Ovary (tissue), 9 donors: ENCODE measurements around the gene TKTL1. TPM values are rescaled to one million over a fixed set of nuclear protein-coding genes. Genes with fewer than 3 reads are reported as not detected.

Experiments used
- DNase-seq, 5 donors: peaks; one replicate each; pipeline ENCODE4 v3.0.0-alpha.2; 2019 to 2020
- H3K27ac ChIP-seq, 2 donors: fragments of 200-600 bp; one replicate each; pipeline versions ENCODE4 v1.5.1 to v1.8.0; 2019 to 2022
- H3K27me3 ChIP-seq: fragments of 200-600 bp; one replicate; pipeline ENCODE4 v1.8.0; 2022
- H3K36me3 ChIP-seq: fragments of 200-600 bp; sonication (generic); one replicate; pipeline ENCODE4 v1.5.1; 2019
- H3K4me1 ChIP-seq: one replicate; pipeline ENCODE4 v1.8.1; 2013; ENCODE audit warnings: mild to moderate bottlenecking, moderate library complexity; ENCODE audit not compliant: insufficient read depth
- H3K4me3 ChIP-seq: fragments of 200-600 bp; sonication (generic); one replicate; pipeline ENCODE4 v1.5.1; 2017
- H3K9me3 ChIP-seq, 2 donors: fragments of 200-600 bp in 1 of 2; sonication (generic) in 1 of 2; one replicate each; pipeline versions ENCODE4 v1.5.1 to v1.8.1; 2013 to 2019; ENCODE audit warnings: mild to moderate bottlenecking in 1 of 2, moderate library complexity in 1 of 2
- CTCF ChIP-seq, 3 donors: fragments of 450-650 bp in 2 of 3; fragments of 200-600 bp in 1 of 3; IDR thresholded peaks; one replicate each; pipeline versions ENCODE4 v1.5.1 to v1.8.0; 2016 to 2022; ENCODE audit warnings: antibody characterized with exemption in 3 of 3, mild to moderate bottlenecking in 1 of 3
- EP300 ChIP-seq: sonication (generic); formaldehyde crosslinking; IDR thresholded peaks from one replicate; pipeline ENCODE4 v1.6.1; 2017; ENCODE audit warnings: antibody characterized with exemption
- POLR2A ChIP-seq: fragments of 450-650 bp; IDR thresholded peaks from one replicate; pipeline ENCODE4 v1.6.1; 2017; ENCODE audit warnings: antibody characterized with exemption, mild to moderate bottlenecking, moderate library complexity
- WGBS, 3 donors: extraction: QIAGEN DNeasy Blood & Tissue Kit in 1 of 3; methylation state at CpG; one replicate each; pipeline versions ENCODE4 v1.1.5 to v1.1.7; 2013 to 2017; 5-methylcytosine and 5-hydroxymethylcytosine counted together
- intact Hi-C, 4 donors: fragments of 100-400 bp; cut with DNase I; formaldehyde crosslinking; loops; one replicate each; pipeline versions ENCODE4 v1.11.0 to v1.15.1; 2022 to 2023
- polyA plus RNA-seq, 2 donors: library from polyadenylated mRNA; stranded (reverse); fragments of 200-250 nt in 1 of 2; fragments of 350-450 nt in 1 of 2; fragmentation: Illumina TruSeq in 1 of 2; extraction: RNeasy Lipid Tissue Mini Kit (QIAGEN cat#74804) in 1 of 2; gene quantifications; one replicate each; pipeline ENCODE4 v1.2.3, GENCODE V29; 2013 to 2014
- total RNA-seq, 7 donors: library from RNA; depleted of rRNA in 2 of 7; stranded (reverse); fragments of >200 nt in 2 of 7; fragmentation: NEBNext Ultra II Directional in 3 of 7; extraction: Animal tissue kit (Norgen Biotek cat#: 25700) in 3 of 7; gene quantifications; one replicate each; pipeline versions ENCODE4 v1.1.0 to v1.2.4, GENCODE V29; 2016 to 2023
- donor health status: DM: no; HTN: no; CAD: no; lungs with moderate emphysema.
- donor health status: DM: no; HTN: no; CAD: no.
- donor health status: Bipolar disorder and iron deficiency.
- donor health status: DM: yes; HTN: yes; CAD: no.
- donor health status: DM: no; HTN: no; CAD: no.
- donor health status: DM: yes; HTN: yes; CAD: no.

TKTL1 gene
- total and polyA plus RNA-seq, 9 donors, result 0.12 to 0.91 (median 0.30) TPM; not detected in 3

- Histone ChIP-seq H3K27me3 (no peaks in the 10 kb centered on the region), H3K4me3 (no peak overlapping the region), H3K4me1 (no peaks in the 10 kb centered on the region), H3K36me3 (no peaks in the 10 kb centered on the region), H3K9me3 (no peaks in the 10 kb centered on the region), H3K27ac (no peak overlapping the region)
- intact Hi-C loops, result no loop called here
- WGBS, 3 donors, result 84 to 87% (median 86%) methylated on average over 27 of the region's 27 CpGs
- no peak for TF ChIP-seq CTCF (IDR thresholded peaks at IDR 0.05)
- no peak for TF ChIP-seq EP300
- no peak for TF ChIP-seq POLR2A
- no peak for DNase-seq
Observed at GRCh38 chrX:154357205-154357604, 61.6 kb downstream of the TKTL1 start.

DNA sequence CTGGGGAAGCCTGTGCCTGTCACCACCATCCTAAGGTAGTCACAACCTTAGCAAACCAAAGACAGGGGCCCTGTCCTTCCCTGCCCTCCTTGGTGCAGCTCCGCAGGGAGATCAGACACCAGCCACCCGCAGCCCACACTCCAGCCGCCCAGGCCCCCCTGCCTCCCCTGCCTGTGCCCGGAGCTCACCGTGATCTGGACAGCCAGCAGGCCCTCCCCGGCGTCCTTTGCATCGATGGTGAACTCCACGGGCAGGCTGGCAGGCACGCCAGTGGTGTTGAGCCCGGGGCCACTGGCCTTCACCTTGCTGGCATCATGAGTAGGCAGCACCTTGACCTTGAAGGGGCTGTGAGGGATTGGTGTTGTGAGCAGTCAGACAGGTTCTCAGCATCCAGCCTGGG lies 62.4 kb downstream of the TKTL1 start:
- no peak for DNase-seq
- TF ChIP-seq EP300, result no peak
- no peak for TF ChIP-seq POLR2A
- no peak for TF ChIP-seq CTCF (IDR thresholded peaks at IDR 0.05)
- H3K4me1 ChIP-seq, result no peaks in the 10 kb centered on the region
- no peak overlapping the region for H3K27ac ChIP-seq
- WGBS, 3 donors, result 76 to 86% (median 84%) methylated on average over 10 to 11 of the region's 11 CpGs
- H3K4me3 ChIP-seq, result no peak overlapping the region
- intact Hi-C loops, result no loop called here
- no peaks in the 10 kb centered on the region for H3K27me3 ChIP-seq
- H3K36me3 ChIP-seq, result no peaks in the 10 kb centered on the region
- H3K9me3 ChIP-seq, result no peaks in the 10 kb centered on the region

GRCh38 chrX:154358829-154359228 lies 63.2 kb downstream of the TKTL1 start:
- WGBS, 3 donors, result 54 to 72% (median 62%) methylated on average over 6 of the region's 6 CpGs

GRCh38 chrX:154359362-154360154 lies 64.0 kb downstream of the TKTL1 start:
- Histone ChIP-seq H3K9me3 (no peaks in the 10 kb centered on the region), H3K36me3 (no peaks in the 10 kb centered on the region), H3K4me1 (no peaks in the 10 kb centered on the region), H3K27ac (no peak overlapping the region), H3K4me3 (no peak overlapping the region), H3K27me3 (no peaks in the 10 kb centered on the region)
- intact Hi-C loops, result no loop called here
- DNase-seq, result no peak
- TF ChIP-seq EP300 (no peak), CTCF (IDR thresholded peaks at IDR 0.05) (no peak), POLR2A (no peak)
- 81 to 85% (median 84%) methylated on average over 41 of the region's 41 CpGs for WGBS, 3 donors

More at GRCh38 chrX:154358829-154359228, 63.2 kb downstream of the TKTL1 start:
- Histone ChIP-seq H3K36me3 (no peaks in the 10 kb centered on the region), H3K4me1 (no peaks in the 10 kb centered on the region), H3K9me3 (no peaks in the 10 kb centered on the region), H3K27ac (no peak overlapping the region), H3K27me3 (no peaks in the 10 kb centered on the region), H3K4me3 (no peak overlapping the region)
- intact Hi-C loops, result no loop called here
- TF ChIP-seq CTCF (IDR thresholded peaks at IDR 0.05), result no peak
- DNase-seq, result no peak
